ENCODE data around the gene FYN.
"Not testable (repeated sequence)": the region's sequence is repeated elsewhere in the genome, so short reads cannot be mapped to it uniquely, and the experiment has no call there.

FYN gene

DNA sequence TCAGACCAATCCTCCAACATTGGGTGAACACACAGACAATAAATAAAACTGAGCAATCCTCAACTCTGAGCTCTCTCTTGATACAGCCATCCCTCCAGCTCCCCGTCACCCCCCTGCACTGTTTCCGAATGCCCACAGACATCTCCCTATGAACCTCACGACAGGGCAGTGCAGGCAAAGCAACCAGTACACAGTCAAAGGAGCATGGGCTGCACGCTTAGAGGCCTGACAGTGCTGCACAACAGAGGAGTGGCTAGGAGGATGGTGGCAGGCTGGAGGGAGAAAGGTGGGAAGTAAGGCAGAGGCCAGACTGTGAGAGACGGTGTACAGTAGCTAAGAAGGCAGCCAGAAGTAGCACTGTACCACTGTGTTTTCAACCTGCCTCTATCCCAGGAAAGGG, 24.0 kb downstream of the FYN start:
- DNase-seq, result no peak

DNA sequence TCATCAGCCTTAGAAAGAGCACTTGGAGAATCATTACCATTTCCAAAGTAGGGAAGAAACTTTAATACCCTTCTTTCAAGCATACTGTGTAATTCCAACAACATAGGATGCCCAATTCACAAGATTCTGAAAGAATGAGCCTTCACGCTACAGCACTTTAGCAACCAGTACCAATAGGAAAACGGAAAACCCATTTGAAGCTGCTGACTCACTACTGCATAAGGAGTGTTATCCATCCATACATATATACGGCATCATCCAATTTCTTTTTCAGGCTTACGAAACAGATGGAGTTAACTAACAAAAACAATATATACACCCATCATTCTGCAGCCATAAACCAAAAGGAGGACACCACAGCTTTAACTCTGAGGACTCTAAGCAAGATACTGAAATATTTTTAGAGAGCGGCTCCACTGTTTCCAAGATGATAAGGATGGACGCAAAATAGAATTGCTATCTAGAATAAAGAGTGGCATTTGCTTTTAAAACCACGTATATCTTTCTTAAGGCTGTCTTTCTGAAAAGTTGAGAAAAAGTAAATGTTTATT, 24.9 kb downstream of the FYN start:
- DNase-seq, result no peak

DNA sequence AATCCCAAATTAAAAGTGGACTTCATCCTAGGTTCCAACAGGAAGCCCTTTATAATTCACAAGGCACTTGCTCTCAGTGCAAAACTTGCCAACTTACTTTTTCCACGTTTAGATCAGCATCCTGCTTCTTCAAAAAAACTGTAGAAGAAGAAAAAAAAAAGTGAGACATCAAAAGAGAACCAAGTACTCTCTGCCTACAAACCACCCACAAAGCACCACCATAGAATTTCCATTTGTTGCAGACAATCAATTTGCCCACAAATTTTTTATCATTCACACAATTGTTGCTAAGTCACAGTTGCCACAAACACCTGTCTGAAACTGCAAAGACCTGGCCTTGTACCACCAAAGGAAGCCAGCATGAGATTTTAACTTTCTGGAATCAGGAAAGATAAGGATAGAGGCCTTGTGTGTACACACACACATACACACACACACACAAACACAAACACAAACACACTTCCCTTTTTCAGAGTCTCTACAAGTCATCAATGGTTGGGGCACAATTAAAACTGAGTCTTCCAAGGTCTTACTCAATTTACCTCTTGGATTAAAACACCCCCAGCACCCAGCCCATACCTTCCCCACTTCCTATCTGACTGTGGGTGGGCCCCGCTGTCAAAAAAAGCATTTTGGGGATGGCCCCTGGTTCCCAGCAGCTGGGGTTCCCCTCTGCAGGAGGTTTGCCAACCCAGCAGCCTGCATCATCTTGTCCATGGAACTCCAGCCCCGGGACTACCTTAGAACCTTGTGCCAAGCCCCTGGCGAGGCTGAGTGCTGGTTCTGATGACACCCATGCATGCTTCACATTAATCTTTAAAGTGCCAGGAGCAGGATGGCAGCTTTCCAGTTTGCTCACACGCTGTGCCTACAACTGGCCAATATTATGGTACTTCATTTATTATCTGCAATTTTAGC, 26.5 kb downstream of the FYN start:
- DNase-seq, result no peak

DNA sequence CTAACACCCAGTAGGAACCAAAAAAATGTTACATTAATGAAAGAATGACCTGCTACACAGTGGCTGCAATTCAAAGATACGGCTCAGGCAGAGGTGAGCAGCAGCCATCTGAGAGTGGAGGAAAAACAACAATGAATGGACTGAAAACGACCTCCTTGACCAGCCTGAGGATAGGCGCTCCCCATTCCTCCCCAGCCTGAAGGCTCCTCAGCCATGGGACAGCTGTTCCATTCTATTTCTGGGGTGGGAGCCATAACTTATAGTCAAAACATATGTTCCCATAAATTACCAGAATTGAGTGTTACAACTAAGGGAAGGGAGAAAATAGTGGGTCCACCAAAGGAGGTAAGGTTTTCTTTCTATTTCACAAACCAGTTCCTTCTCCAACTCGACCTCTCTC, 27.2 kb downstream of the FYN start:
- no peak for DNase-seq

DNA sequence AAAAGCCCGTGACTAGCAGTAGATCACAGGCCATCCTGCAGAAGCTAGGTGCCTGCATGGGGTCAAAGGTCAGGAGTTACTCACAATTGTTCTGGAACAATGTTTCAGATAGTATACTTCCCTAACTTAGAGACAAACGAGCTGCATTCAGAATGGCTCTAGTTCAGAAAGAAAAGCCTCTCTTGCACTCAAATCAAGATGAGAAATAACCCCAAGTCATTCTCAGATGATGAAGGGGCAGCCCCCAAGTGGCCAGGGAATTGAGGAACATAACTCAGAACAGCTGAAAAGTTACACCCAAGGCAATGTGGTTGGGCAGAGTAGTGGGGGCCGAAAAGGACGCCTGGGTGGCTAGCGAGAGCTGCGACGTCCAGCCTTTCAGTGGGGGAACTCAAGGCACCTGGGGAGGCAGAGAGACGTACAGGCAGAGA, 27.8 kb downstream of the FYN start:
- DNase-seq, result no peak

DNA sequence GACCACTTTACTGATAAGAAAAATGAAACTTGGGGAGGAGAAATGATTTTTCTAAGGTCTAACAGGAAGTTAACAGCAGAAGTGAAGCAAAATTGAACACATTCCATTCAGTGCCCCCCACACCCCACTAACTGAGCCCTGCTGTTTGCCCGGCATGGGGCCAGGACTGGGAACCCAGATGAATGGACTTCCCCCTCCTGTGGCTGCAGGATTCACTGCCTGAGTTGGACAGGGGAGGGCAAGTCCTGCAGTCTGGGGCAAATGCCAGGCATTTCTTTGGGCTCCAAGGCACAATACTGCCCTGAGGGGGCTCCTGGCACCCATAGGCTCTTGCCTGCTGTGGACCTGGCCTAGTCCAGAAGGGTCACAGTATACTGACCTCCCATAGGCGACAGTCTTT, 28.3 kb downstream of the FYN start:
- no peak for DNase-seq

DNA sequence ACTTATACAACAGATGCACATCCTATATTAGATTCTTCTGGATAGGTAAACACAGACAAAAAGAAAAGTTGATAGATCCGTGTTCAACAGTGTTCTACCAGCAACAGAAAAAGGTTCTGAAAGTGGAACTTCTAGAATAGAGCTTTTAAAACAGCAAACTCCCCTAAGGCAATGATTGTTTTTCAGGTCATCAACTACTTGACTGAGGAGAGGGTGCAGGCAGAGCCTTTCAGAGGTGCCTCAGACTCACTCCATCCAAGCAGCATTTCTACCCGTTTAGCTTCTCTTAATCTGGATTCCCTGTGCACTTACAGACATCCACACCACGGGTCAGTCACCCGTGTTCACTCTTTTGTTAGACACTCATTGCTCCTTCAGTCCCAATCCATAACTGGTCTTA, 28.9 kb downstream of the FYN start:
- no peak for DNase-seq

DNA sequence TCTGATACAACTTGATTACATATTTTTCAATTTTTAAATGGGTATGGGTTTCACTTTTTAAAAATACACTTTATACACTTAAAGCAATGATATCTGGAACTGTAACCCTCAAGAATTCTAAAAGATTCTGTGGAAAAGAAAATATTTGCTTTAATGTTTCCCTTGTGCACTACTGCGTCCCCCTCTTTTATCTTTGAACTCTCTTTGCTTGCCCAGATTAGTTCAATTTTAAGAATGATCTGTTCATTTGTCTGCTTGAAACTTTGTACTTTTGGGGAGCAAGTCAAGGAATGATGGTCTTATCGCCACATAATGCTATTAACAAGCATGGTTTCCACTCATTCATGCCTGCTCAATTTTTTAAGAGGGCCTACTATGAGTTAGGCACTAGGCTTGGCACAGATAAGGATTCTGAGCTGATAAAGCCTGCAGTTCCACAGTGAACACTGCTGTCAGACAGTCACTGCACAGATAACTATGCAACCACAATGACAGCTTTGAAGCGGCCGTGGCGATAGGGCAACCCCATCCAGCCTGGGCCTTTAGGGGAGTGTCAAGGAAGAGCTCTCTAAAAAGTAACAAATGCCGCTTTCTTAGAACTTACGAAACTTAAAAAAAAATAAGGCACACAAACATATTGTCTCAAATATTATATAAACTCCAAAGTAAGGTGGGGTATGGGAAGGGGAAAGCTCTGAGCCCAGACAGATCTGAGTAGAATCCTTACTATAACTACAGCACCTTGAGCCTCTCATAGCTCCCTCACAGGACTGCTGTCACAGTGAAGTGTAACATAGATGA, 29.7 kb downstream of the FYN start:
- DNase-seq, result no peak

DNA sequence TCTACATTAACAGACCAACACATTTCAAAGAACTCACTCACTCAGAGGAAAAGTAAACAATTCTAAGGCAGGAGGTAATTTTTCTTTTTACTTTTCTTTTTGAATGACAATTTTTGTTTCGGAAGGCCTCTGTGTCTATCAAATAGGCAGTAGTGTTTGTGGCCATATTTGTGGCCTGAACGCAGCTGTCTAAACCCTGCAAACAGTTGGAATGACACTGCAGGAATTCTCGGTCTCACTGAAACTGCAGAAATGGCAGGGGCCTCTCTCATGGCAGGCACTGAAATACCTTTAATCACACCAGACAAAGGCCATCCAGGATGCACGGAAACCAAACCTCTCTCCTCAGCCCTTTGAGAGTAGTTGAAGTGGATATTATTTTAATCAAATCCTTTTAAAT, 30.4 kb downstream of the FYN start:
- DNase-seq, result no peak

DNA sequence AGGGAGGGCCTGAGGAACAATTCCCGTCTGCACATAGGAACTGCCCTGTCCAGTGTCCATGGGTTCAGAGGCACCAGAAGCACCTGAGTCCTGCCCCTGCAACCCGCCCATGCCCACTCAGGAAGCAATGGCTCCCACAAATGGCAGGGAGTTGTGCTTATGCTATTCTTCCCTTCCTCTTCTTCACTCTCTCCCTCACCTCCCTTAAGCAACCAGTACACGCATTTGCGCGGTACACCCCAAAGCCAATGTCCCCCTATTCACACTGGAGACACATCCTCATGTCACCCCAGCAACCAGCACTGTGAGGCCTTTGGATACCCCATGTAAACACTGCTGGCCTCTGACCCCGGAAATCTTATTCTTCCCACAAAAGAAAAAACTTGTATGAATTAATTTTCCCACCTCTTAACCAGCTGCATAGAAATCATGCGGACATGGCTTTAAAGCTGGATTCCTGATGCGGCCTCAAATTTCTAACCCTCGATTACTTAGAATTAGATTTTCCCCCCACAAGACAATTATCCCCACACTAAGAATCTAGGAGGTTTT, 30.9 kb downstream of the FYN start:
- DNase-seq, result no peak

DNA sequence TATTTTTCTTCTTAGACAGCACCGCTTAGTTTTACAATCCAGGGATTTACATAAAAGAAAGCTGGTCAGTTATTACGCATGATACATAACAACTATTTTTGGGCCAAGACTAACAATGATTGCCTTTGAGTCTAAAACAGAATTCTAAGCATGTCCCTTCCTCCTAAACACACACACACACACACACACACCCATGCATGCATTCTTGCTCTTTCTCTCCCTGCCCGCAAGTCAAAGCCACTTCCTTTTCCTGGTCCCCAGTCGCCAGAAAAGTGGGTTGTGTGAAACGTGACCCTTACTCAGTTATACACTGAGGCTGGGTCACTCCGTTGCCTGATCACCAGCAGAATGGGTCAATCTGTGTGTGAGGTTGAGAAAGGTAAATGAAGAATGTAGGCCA, 31.4 kb downstream of the FYN start:
- DNase-seq, result no peak

DNA sequence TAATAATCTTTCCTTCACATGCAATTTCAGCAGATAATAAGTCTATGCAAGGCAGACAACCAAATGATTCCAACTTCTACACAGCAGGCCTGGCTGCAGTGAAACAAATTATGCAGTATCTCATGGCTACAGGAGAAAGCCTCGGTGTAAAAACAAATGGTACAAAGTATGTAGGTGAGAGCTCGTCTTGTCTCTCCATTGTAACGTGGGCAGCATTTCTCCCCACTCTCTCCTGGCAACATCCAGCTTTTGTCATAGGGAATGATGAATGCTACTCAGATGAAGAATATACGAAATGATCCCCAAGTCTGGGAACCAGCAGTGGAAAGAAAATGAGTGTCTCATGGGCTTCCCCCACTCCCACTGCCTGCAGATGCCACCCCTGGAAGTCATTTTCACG, 32.4 kb downstream of the FYN start:
- DNase-seq, result no peak

DNA sequence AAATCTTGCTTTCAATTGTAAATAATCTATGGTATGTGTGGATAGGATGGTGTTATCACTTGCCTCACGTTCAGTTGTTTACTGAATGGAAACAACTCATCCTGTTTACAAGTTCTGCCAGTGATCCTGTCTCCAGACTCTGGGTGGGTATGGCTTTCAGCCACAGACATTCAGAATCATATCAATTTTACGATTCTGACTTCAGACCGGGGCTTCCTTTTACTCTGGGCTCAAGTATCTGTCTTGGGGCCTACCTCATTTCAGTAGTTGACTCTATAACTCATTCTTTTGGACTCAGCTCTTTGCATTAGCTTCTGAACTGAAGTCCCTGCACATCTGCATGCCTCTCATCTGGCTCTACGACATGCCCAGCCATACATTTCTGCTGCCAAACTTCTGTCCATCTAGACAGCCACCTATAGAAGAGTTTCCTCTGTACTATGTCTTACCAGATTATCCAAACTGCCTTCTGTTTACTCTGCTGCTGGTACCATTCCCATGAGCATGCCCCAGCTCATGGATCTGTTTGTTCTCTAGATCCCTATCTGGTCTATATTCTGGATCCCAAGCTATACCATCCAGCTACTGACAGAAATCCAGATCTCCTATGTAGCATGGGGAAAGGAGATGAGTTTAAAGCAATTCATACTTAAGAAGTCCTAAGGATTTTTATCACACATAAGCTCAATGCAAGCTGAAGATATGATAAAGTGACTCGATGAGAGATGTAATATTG, 34.3 kb downstream of the FYN start:
- DNase-seq, result no peak

DNA sequence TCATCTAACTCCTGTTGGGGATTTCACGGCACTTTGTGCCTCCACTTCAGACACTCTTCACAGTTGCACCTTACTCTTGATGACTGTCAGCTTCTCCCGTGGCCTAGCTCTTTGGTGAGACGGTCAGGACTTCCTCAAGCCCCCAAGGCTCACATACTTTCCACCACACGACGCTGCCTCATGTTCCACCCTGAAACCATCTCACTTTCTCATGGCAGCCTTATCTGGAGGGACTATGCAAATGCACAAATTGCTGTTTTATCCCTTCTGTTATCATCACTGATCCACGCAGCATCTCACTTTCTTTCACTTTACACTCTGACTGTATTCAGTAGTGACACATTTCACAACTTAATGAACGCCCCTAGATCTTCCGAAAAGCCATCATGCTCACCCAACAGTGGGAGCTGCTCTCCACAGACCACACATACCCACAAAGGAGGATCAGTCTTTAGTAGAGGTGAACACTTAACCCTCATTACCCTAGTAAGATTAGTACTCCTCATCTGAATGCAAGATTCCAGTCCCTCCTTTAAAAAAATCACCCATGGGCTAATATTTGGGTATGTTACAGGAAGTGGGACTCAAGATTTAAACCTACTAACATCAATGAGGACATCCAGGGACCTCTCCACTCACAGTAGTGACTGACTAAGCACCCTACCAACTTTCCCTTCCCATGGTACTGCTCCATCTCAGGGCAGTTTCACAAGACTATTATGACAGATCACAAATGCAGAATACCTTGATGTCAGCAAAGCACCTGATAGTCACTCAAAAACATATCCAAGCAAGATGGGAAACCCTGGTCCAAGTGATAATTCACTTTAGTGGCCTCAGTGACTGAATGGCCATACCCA, 35.4 kb downstream of the FYN start:
- no peak for DNase-seq

DNA sequence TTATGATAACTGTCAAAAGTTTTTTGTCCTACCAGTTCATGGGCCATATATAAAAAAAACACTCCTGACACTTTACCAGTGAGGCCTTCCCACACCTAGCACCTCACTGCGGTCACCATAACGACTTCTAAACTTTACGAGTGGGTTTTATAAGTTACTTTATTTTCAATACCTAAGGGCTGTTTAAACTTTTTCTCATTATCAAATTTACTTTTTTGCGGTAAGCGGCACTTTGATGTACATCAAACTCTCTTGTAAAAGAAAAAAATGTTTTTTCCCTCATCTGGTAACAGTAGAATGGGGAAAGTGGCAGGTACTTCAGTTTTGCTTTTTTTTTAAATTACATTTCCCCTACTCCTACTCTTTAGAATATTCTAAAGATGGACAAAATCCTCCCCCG, 36.2 kb downstream of the FYN start:
- no peak for DNase-seq

DNA sequence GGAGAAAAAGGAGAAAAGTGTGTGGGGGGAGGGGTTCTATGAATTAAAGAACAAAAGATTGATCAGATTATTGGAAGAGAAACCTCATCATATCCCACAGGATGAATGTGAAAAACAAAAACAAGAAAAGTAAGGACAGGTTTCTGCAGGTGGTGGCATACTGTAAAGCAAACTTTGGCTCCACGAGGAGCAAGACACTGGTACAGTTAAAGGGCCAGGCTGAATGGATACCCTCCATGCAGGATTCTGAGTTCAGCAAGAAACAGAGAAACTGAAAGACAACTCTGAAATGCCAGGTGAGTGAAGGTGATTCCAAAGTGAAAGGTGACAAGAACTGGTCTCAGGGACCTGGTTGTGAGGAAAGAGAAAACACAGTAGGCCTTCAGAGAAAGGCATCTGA, 37.4 kb downstream of the FYN start:
- no peak for DNase-seq

DNA sequence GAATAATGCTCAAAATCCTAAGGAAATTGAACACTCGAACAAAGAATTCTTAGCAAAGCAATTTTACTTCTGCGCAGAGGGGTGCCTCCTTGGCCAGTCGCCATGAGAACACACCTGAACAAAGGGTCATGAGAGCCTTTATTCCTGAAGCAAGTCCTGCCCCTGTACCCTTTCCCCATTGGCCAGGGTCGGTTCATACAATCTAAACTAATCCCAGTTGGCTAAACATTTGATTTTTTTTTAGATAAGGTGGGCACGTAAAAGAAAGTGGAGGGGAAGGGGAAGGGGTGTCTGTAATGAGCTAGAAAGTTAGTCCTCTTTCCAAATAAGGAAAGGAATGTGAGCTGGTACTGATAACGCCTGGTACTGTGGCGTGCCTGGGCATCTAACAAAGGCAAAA, 37.9 kb downstream of the FYN start:
- DNase-seq, result not testable (repeated sequence)

DNA sequence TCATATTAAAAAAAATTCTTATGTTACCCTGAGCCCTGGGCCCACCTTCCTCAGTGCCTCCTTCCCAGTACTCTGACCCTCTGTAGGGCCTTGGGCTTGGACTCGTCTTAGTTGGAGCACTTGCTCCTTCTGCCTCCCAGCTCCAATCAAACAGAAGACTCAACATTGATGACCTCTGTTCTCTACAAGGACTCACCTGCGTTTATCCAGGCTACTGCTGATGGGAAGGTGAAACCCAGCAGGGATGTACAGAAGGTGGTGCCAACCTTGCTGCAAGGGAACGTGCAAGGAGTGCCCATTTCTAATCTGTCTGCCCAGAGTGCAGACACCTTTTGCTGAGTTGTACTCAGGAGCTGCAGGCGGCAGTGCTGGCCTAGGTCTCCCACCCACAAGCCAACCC, 38.9 kb downstream of the FYN start:
- DNase-seq, result no peak

DNA sequence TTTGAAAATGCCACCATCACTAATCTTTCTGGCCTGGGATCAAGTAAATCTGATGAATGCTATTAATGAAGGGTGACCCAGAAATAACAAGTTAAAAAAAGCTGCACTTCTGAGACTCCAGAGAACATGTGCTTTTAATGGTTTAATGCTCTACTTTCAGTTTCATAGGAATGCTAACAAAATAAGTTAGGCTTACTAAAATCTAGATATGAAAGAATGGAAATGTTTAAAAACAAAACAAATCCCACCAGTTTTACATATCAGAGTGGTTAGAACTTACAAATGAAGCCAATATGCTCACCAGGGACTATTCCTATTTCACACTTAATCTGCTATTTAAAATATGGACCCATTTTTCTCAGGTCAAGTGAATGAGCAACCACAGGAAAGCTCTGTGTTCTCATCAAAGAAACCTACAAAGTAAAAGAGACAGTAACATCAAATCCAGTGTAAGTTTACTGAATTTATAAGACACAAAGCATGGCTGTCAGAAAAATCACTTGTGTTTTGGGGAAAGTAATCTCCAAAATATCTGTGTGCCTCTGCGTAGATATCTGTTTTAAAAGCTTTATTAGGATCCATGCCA, 40.3 kb downstream of the FYN start:
- DNase-seq, result no peak

DNA sequence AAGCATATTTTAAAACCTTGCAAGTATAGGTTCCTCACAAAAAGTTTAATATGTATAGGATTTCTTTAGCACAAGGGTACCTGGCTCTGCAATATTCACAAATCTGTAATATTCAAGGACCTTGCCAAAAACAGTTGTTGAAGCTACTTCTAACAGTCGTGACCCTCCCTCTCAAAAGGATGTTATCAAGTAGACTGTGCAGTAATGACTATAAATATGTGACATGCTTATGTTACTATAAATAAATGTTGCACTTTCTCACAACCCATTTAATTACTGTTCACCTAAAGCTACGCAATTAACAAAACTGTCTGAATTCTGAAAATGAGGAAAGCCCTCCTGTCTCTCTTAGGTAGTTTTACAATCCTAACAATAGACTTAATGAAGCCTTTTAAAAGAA, 41.8 kb downstream of the FYN start:
- no peak for DNase-seq

DNA sequence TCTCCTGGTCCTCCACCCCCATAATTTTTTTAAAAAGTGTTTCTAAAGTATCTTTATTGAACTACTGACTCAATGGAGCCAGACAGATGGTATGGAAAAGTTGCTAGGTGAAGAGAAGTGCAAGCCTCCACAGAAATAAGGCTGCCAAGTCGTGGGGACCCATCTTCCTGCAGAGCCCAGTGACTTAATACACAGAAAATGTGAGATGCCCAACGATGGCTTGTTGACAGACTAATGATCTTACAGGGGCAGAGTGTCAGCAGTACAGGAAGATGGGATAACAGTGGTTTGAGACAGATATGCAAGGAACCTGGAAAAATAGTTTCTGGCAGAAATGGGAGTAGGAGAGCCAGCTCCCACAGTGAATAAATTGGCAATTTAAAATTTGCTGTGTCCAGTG, 43.3 kb downstream of the FYN start:
- DNase-seq, result no peak

DNA sequence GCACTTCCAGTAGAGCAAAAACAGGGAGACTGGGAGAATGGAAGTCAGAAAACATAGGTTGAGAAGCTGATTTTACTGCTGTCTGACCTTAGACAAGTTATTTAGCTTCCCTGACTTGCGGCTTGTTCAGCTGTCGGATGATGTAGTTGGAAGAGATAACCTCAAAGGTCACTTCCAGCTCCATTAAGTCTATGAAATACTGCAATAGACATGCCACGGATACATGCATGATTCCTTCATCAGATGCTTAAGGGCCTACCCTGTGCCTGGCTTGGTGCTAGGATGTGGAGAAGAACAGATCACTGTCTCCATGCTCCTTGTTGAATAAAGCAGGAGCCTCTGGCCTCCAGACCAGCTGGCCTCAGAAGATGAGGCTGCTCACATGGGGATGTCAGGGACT, 43.7 kb downstream of the FYN start:
- DNase-seq, result no peak
